ENCODE results near the gene SIM1. TPM values are rescaled to one million over a fixed set of nuclear protein-coding genes. Genes with fewer than 3 reads are reported as not detected.

Gene SIM1
- total RNA-seq, 4 donors from 2014 or later = 14.0 to 29.5 (median 20.4) TPM

DNA sequence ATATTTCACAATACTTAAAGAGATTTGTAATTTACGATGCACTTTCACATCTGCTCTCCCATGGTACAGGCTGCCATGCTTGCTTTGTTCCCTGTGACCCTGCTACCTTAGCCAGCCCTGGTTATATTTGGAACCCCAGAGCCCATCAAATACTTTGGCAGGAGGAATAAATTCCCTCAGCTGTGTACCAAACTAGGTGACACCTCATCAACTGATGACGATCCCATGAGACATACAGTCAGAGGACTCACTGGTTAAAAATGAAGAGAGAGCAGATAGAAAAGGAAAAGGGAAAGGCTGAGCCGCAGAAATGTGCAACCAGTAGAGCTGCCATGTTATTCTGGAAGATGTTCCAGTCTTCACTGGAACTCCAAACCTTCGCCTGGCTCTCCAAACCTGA is 120.0 kb downstream of the SIM1 start:
- TF ChIP-seq, protein P1, sequence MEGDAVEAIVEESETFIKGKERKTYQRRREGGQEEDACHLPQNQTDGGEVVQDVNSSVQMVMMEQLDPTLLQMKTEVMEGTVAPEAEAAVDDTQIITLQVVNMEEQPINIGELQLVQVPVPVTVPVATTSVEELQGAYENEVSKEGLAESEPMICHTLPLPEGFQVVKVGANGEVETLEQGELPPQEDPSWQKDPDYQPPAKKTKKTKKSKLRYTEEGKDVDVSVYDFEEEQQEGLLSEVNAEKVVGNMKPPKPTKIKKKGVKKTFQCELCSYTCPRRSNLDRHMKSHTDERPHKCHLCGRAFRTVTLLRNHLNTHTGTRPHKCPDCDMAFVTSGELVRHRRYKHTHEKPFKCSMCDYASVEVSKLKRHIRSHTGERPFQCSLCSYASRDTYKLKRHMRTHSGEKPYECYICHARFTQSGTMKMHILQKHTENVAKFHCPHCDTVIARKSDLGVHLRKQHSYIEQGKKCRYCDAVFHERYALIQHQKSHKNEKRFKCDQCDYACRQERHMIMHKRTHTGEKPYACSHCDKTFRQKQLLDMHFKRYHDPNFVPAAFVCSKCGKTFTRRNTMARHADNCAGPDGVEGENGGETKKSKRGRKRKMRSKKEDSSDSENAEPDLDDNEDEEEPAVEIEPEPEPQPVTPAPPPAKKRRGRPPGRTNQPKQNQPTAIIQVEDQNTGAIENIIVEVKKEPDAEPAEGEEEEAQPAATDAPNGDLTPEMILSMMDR (IDR thresholded peaks at IDR 0.05; ENCODE audit: low read depth) = no peak

DNA sequence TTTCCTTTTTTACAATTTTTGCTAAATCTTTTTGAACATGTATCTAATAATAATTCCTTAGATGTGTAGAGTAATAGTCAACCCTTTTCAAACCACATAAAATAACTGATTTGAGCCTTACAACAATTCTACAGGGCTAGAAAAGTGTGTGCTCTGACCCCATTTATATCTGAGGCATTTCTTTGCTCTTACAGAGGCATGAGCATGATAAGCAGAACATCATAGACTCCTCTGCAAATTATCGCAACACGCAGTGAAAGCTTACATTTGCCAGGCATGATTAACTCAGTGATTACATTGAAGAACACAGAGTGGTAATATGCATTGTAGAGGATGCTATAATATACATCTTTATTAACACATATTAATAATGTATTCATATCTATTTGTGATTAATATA is 120.4 kb downstream of the SIM1 start:
- TF ChIP-seq, protein P1 (IDR thresholded peaks at IDR 0.05; ENCODE audit: low read depth) = no peak

DNA sequence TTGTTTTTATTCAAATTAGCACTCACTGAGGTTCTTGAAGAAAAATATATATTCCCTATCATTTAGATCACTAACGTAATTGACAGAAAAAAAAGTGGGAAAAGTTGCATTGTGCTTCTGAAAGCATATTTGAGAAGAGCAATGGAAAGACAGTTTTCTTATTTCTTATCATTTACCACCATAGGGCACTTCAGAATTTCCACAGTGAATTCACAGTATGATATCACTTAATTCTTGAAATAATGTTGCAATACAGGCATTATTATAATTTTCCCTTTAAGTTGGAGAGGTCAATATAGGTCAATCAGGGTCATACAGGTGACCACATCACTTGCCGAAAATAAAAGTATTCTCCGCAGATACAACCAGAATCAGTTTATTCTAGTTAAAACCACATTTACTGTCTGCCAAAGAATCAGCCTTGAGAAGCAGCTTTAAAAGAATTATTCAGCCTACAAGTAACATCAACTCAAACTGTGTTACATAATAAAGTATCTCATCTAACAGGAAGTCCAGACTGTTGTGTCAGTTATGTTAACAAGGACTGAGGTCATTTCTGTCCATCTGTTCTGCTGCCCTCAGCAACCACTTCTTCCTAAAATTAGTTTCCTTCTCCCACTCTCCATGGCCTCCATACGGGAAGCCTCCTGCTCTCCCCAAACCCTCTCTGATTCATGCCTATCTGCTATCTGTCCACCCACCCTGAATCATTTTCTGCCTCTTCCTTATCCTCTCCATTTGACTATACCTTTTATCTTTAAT is 121.2 kb downstream of the SIM1 start:
- TF ChIP-seq, protein P1 (IDR thresholded peaks at IDR 0.05; ENCODE audit: low read depth) = no peak

DNA sequence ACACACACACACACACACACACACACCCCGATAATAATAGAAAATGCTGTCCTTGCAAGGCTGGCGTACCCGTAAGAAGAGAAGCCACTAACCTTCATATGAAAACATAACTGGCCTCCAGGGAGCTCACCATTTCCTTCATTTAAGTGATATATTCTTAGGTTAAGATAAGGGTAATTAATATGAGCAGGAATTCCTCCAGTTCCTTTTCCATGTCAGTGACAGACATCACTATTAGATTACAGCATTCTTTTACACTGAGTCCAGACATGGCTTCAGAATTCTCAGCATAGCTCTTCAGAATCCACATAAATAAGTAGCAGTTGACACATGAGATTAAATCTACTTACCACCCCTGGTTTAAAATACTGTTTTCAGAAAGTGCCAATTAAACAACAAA is 121.9 kb downstream of the SIM1 start:
- TF ChIP-seq, protein P1 (IDR thresholded peaks at IDR 0.05; ENCODE audit: low read depth) = no peak

DNA sequence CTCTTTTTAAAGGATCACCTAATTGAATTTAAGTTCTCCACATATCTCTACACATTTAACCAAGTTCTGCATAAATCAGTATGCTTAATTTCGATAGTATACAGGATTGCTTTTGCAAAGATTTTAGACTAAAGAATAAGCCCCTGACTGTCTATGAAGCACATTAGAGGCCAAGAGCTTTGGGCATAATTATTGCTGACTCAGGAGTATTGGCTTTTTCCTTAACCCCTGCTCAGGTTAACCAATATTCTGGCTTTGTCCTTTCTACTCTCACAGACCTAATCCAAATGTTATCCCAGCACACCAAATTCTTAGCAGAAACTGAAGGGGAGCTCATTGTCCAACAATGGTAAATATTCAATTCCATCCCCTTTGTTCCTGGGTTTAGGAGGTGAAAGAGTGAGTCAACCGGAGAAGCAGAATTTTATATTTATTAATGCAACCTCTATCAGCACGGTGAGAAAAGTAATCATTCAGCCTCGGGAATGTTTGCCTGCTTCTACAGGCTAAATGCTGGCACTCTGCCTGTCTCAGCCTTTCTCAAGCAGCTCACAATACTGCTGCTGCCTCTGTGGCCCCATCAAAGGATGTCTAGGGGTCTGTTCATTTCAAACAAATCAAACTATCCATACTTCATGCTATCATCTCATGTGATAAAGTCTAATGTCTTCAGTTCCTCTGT is 125.0 kb downstream of the SIM1 start:
- TF ChIP-seq, protein P1 (IDR thresholded peaks at IDR 0.05; ENCODE audit: low read depth) = no peak

DNA sequence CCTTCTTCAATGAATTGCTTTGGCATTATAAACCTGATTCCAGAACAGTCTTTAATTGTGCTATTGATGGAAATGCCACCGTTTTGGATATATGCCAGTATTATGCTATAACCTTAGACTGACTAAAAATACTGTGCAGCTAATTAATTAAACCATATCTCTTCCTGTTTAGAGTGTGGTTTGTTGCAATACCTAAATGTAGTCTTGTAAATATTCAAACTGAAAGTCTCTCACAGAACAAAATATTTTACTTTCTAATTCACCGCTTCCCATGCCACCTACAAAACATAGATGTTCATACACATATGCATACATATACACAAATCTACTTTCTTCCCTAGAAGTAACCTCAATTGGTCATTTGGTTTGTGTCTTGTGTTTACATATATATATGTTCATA is 126.6 kb downstream of the SIM1 start:
- TF ChIP-seq, protein P1 (IDR thresholded peaks at IDR 0.05; ENCODE audit: low read depth) = no peak

DNA sequence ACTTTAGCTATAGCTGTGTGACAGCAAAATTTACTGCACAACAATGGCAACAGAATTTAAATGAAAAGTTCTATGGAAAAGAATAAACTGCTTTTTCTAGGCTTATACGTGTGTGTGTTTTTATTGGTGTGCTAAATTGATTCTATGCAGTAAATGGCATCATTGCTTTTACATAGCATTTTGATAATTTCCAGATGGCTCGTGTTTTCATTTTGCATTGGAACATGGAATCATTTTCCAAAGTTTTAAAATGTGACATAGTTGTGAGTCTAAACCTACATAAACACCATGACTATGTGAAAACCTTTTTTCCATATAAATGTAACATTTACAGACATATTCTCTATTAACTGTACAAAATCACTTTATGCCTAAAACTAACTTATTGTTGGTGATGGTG is 127.8 kb downstream of the SIM1 start:
- TF ChIP-seq, protein P1 (IDR thresholded peaks at IDR 0.05; ENCODE audit: low read depth) = no peak
